ENCODE measurements around the gene TMEM139.
"Not testable (repeated sequence)": the region's sequence is repeated elsewhere in the genome, so short reads cannot be mapped to it uniquely, and the experiment has no call there.

Gene TMEM139

GRCh38 chr7:143256932-143257331 is 27.8 kb upstream of the TMEM139 start:
- DNase-seq (ENCODE audit: extremely low read depth, low read depth) = no peak
- no peak overlapping the region for H3K4me3 ChIP-seq (replicated peaks; ENCODE audit: low read depth, low read length)
- TF ChIP-seq CTCF (IDR thresholded peaks at IDR 0.05; ENCODE audit: low read depth, low read length, missing control alignments) = no peak

GRCh38 chr7:143257501-143257900 is 27.3 kb upstream of the TMEM139 start:
- no peak for DNase-seq (ENCODE audit: extremely low read depth, low read depth)
- TF ChIP-seq CTCF (IDR thresholded peaks at IDR 0.05; ENCODE audit: low read depth, low read length, missing control alignments) = no peak
- H3K4me3 ChIP-seq (replicated peaks; ENCODE audit: low read depth, low read length) = no peak overlapping the region

- no peak overlapping the region for H3K4me3 ChIP-seq (replicated peaks; ENCODE audit: low read depth, low read length)
- DNase-seq (ENCODE audit: extremely low read depth, low read depth) = no peak
These were observed 25.9 kb upstream of the TMEM139 start for GRCh38 chr7:143258831-143259230.

GRCh38 chr7:143259765-143260164 is 25.0 kb upstream of the TMEM139 start:
- no peak for DNase-seq (ENCODE audit: extremely low read depth, low read depth)
- TF ChIP-seq CTCF (IDR thresholded peaks at IDR 0.05; ENCODE audit: low read depth, low read length, missing control alignments) = no peak
- no peak overlapping the region for H3K4me3 ChIP-seq (replicated peaks; ENCODE audit: low read depth, low read length)

More at GRCh38 chr7:143258831-143259230, 25.9 kb upstream of the TMEM139 start:
- TF ChIP-seq CTCF (IDR thresholded peaks at IDR 0.05; ENCODE audit: low read depth, low read length, missing control alignments) = no peak

- H3K4me3 ChIP-seq (replicated peaks; ENCODE audit: low read depth, low read length) = no peak overlapping the region
- DNase-seq (ENCODE audit: extremely low read depth, low read depth) = no peak
- TF ChIP-seq CTCF (IDR thresholded peaks at IDR 0.05; ENCODE audit: low read depth, low read length, missing control alignments) = no peak
These were observed 22.9 kb upstream of the TMEM139 start for GRCh38 chr7:143261901-143262300.

- no peak for TF ChIP-seq CTCF (IDR thresholded peaks at IDR 0.05; ENCODE audit: low read depth, low read length, missing control alignments)
- H3K4me3 ChIP-seq (replicated peaks; ENCODE audit: low read depth, low read length) = peak within 1 kb of the TSS; percentile 78
- DNase-seq (ENCODE audit: extremely low read depth, low read depth) = no peak
These were observed 21.2 kb upstream of the TMEM139 start, which contains the start of gene GSTK1 for GRCh38 chr7:143263266-143264195. Gene GSTK1, plus strand, starts transcription at chr7:143263441. Its CDS starts 73 bp downstream, at chr7:143263514.

- peak overlapping the region; percentile 78 for H3K4me3 ChIP-seq (replicated peaks; ENCODE audit: low read depth, low read length)
- not testable (repeated sequence) for DNase-seq (ENCODE audit: extremely low read depth, low read depth)
These were observed 20.6 kb upstream of the TMEM139 start for GRCh38 chr7:143264196-143264568.

Data from HFF-Myc (cell line).